VCaP (cell line): ENCODE data around the gene TMEM201.

ENCODE experiments used
- H3K27ac ChIP-seq: fragments of 450-650 bp; 2 replicates; pipeline ENCODE4 v1.5.1; 2017
- CTCF ChIP-seq: fragments of 450-650 bp; conservative IDR thresholded peaks from 2 replicates; pipeline ENCODE4 v1.5.1; 2017; ENCODE audit warnings: mild to moderate bottlenecking, moderate library complexity

The TMEM201 gene

GRCh38 chr1:9589144-9589718, 520 bp downstream of the TMEM201 start:
- TF ChIP-seq CTCF, result no peak
- peak overlapping the region; percentile 88 for H3K27ac ChIP-seq

- no peak for TF ChIP-seq CTCF
- H3K27ac ChIP-seq, result peak overlapping the region; percentile 88
Observed at GRCh38 chr1:9589719-9590157, 1.0 kb downstream of the TMEM201 start.

GRCh38 chr1:9590201-9590600, 1.5 kb downstream of the TMEM201 start:
- no peak for TF ChIP-seq CTCF
- peak overlapping the region; percentile 88 for H3K27ac ChIP-seq

GRCh38 chr1:9590945-9591668, 2.4 kb downstream of the TMEM201 start:
- H3K27ac ChIP-seq, result no peak overlapping the region
- no peak for TF ChIP-seq CTCF

- no peak for TF ChIP-seq CTCF
- H3K27ac ChIP-seq, result no peak overlapping the region
Observed at GRCh38 chr1:9591669-9592509, 3.2 kb downstream of the TMEM201 start.

GRCh38 chr1:9592510-9593075, 3.9 kb downstream of the TMEM201 start:
- no peak for TF ChIP-seq CTCF
- peak overlapping the region; percentile 18; the same call in 1 of the 2 replicates for H3K27ac ChIP-seq

- H3K27ac ChIP-seq, result peak overlapping the region; percentile 18; the same call in 1 of the 2 replicates
Observed at GRCh38 chr1:9593147-9593491, 4.4 kb downstream of the TMEM201 start.

More at GRCh38 chr1:9593147-9593491, 4.4 kb downstream of the TMEM201 start:
- TF ChIP-seq CTCF, result no peak
